Peyer's patch (tissue), 4 donors: Measurements from ENCODE around the gene EHD1. TPM values are rescaled to one million over a fixed set of nuclear protein-coding genes. Genes with fewer than 3 reads are reported as not detected.

Experiments
- DNase-seq, 3 donors: peaks; one replicate each; pipeline ENCODE4 v3.0.0-alpha.2; 2017 to 2019
- H3K27ac ChIP-seq, 4 donors: fragments of 200-600 bp; sonication (generic); one replicate each; pipeline ENCODE4 v1.5.1; 2016 to 2019
- H3K27me3 ChIP-seq, 2 donors: fragments of 200-600 bp; sonication (generic); one replicate each; pipeline ENCODE4 v1.5.1; 2019
- H3K36me3 ChIP-seq, 3 donors: fragments of 200-600 bp; sonication (generic); one replicate each; pipeline ENCODE4 v1.5.1; 2016 to 2019
- H3K4me1 ChIP-seq, 4 donors: fragments of 200-600 bp; sonication (generic); one replicate each; pipeline ENCODE4 v1.5.1; 2016 to 2019
- H3K4me3 ChIP-seq, 4 donors: fragments of 200-600 bp; sonication (generic); 1 replicate in 3 of 4; 2 replicates in 1 of 4; pipeline ENCODE4 v1.5.1; 2016 to 2019; ENCODE audit warnings: mild to moderate bottlenecking in 1 of 4
- H3K9me3 ChIP-seq, 4 donors: fragments of 200-600 bp; sonication (generic); one replicate each; pipeline ENCODE4 v1.5.1; 2016 to 2019; ENCODE audit warnings: mild to moderate bottlenecking in 1 of 4
- POLR2A ChIP-seq, 2 donors: fragments of 450-650 bp; IDR thresholded peaks; one replicate each; pipeline ENCODE4 v1.5.1; 2017; ENCODE audit warnings: antibody characterized with exemption in 2 of 2, mild to moderate bottlenecking in 2 of 2, moderate library complexity in 2 of 2
- total RNA-seq, 4 donors: library from RNA; depleted of rRNA; stranded (reverse); fragments of >200 nt; gene quantifications; one replicate each; pipeline ENCODE4 v1.1.0, GENCODE V29; 2016
- TF ChIP-seq, protein P1 (sequence below), 6 experiments: fragments of 450-650 bp in 4 of 6; fragments of 200-600 bp in 2 of 6; sonication (generic) in 1 of 6; IDR thresholded peaks; one replicate each; pipeline ENCODE4 v1.5.1; 2017 to 2019; ENCODE audit warnings: antibody characterized with exemption in 6 of 6, mild to moderate bottlenecking in 3 of 6, moderate library complexity in 1 of 6

EHD1 gene
- total RNA-seq, 4 donors from 2014 or later = 56.2 to 185 (median 98.6) TPM

- TF ChIP-seq, protein P1, sequence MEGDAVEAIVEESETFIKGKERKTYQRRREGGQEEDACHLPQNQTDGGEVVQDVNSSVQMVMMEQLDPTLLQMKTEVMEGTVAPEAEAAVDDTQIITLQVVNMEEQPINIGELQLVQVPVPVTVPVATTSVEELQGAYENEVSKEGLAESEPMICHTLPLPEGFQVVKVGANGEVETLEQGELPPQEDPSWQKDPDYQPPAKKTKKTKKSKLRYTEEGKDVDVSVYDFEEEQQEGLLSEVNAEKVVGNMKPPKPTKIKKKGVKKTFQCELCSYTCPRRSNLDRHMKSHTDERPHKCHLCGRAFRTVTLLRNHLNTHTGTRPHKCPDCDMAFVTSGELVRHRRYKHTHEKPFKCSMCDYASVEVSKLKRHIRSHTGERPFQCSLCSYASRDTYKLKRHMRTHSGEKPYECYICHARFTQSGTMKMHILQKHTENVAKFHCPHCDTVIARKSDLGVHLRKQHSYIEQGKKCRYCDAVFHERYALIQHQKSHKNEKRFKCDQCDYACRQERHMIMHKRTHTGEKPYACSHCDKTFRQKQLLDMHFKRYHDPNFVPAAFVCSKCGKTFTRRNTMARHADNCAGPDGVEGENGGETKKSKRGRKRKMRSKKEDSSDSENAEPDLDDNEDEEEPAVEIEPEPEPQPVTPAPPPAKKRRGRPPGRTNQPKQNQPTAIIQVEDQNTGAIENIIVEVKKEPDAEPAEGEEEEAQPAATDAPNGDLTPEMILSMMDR (IDR thresholded peaks at IDR 0.05) = no peak
- no peak for TF ChIP-seq POLR2A (IDR thresholded peaks at IDR 0.05)
- Histone ChIP-seq H3K4me1 (peaks cover 26 to 97% (median 85%) of the 10 kb centered on the region in 4 donors), H3K36me3 (peaks cover 0 to 20% (median 0%) of the 10 kb centered on the region in 3 donors), H3K9me3 (peaks cover 0 to 2% (median 0%) of the 10 kb centered on the region in 4 donors), H3K27ac (peak overlapping the region; percentile 51 to 95 (median 88)), H3K27me3 (no peaks in the 10 kb centered on the region), H3K4me3 (peak overlapping the region in 1 of 4 donors; percentile 12)
- DNase-seq = peak in 2 of 3 donors; percentile 82 to 88
These were observed 26.5 kb downstream of the EHD1 start for GRCh38 chr11:64851831-64852351.

- peaks cover 0 to 19% (median 0%) of the 10 kb centered on the region in 3 donors for H3K36me3 ChIP-seq
- peak overlapping the region in 1 of 4 donors; percentile 12 for H3K4me3 ChIP-seq
- H3K4me1 ChIP-seq = peaks cover 17 to 91% (median 77%) of the 10 kb centered on the region in 4 donors
- no peaks in the 10 kb centered on the region for H3K9me3 ChIP-seq
- H3K27me3 ChIP-seq = no peaks in the 10 kb centered on the region
- peak in 2 of 3 donors; percentile 87 to 89 for DNase-seq
- peak overlapping the region; percentile 51 to 95 (median 88) for H3K27ac ChIP-seq
- TF ChIP-seq POLR2A (IDR thresholded peaks at IDR 0.05) = no peak
These were observed 27.3 kb downstream of the EHD1 start for GRCh38 chr11:64850979-64851567.

DNA sequence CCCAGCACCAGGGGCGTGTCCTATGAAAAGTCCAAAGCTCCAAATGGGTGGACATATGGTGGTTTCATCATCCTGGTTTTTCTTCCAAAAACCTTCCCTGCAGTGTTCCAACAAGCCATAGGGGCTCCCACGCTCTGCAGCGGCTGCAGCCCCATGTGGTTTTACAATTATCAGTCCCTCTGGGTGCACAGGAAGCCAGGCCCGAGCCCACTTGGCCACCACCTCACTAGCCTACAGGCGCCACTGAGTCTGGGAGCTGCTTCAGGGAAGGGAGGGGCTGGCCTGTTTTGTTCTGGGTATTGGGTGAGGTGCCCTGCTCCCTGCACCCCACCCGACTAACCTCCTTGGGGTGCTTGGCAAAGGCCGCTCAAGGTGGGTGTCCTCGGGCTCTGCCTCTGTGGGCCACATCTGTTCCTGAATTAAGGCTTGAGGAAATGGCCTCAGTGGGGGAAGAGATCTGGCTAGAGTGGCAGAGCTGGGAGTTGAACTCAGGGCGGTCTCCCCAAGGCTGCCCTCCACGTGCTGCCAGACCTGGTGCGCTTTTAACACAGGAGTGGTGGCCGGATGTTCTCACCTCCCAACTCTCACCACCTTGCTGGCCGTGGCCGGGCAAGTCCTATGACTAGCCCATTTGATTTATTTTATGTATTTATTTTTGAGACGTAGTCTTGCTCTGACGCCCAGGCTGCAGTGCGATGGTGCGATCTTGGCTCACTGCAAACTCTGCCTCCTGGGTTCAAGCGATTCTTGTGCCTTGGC is 28.6 kb downstream of the EHD1 start:
- Histone ChIP-seq H3K4me1 (peaks cover 10 to 83% (median 66%) of the 10 kb centered on the region in 4 donors), H3K27ac (peak overlapping the region in 2 of 4 donors; percentile 12 to 94), H3K27me3 (no peaks in the 10 kb centered on the region), H3K4me3 (no peak overlapping the region), H3K9me3 (no peaks in the 10 kb centered on the region), H3K36me3 (peaks cover 0 to 19% (median 0%) of the 10 kb centered on the region in 3 donors)
- DNase-seq = no peak
- no peak for TF ChIP-seq POLR2A (IDR thresholded peaks at IDR 0.05)
- TF ChIP-seq, protein P1 (IDR thresholded peaks at IDR 0.05) = no peak

DNA sequence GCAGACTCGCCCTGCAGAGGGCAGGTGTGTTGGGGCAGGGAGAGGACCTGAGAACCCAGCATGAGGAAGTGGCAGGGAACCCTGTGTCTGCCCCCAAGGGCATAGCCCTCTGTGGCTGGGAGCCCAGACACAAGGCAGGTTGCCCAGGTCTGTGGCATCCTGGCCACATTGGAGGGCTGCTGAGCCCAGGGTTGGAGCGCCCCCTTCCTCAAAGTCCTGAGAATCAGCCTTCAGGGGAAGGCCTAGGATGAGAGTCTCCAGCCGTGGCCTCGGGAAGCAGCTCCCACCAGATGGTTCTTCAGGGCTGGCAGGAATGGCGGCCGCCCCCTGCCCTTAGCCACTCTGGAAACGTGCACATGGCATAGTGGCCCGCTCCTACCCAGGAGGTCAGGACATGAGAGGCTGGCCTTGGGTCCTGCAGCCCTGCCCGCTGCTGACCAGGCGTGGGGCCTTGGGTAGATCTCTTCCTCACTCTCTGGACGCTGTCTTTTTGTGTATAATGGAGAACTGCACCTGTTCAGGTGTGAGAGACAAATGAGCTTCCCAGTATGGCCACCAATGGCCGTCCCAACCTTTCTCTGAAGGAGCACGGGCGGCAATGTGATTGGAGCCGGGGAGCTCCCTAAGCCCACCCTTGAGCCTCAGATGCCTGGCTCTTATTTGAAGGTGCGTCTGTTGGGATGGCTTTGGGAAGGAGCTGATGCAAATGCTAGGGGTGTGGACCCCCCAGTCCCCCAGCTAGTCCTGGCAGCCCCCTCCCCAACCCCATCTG is 29.4 kb downstream of the EHD1 start:
- peaks cover 5 to 83% (median 58%) of the 10 kb centered on the region in 4 donors for H3K4me1 ChIP-seq
- H3K27me3 ChIP-seq = no peaks in the 10 kb centered on the region
- DNase-seq = peak; percentile 89 to 95 (median 90)
- peaks cover 0 to 12% (median 0%) of the 10 kb centered on the region in 3 donors for H3K36me3 ChIP-seq
- H3K9me3 ChIP-seq = no peaks in the 10 kb centered on the region
- peak overlapping the region; percentile 34 to 94 (median 79) for H3K27ac ChIP-seq
- no peak for TF ChIP-seq POLR2A (IDR thresholded peaks at IDR 0.05)
- TF ChIP-seq, protein P1 (IDR thresholded peaks at IDR 0.05) = peak in 5 of 6 experiments; percentile 24 to 60 (median 53)
- H3K4me3 ChIP-seq = no peak overlapping the region

GRCh38 chr11:64848214-64848825 is 30.1 kb downstream of the EHD1 start:
- TF ChIP-seq, protein P1 (IDR thresholded peaks at IDR 0.05) = peak in 1 of 6 experiments; percentile 21
- peak in 1 of 2 donors; percentile 68 for TF ChIP-seq POLR2A (IDR thresholded peaks at IDR 0.05)
- Histone ChIP-seq H3K36me3 (peaks cover 0 to 5% (median 0%) of the 10 kb centered on the region in 3 donors), H3K27ac (peak overlapping the region; percentile 34 to 94 (median 79)), H3K4me1 (peaks cover 5 to 83% (median 51%) of the 10 kb centered on the region in 4 donors), H3K9me3 (no peaks in the 10 kb centered on the region), H3K27me3 (no peaks in the 10 kb centered on the region), H3K4me3 (no peak overlapping the region)
- peak in 1 of 3 donors; percentile 54 for DNase-seq
